Neural progenitor cell (in vitro differentiated cells): Measurements from ENCODE around the gene PLEKHG5. TPM values are rescaled to one million over a fixed set of nuclear protein-coding genes. Genes with fewer than 3 reads are reported as not detected.
"Not testable (repeated sequence)": the region's sequence is repeated elsewhere in the genome, so short reads cannot be mapped to it uniquely, and the experiment has no call there.

ENCODE experiments used
- DNase-seq: peaks from one replicate; pipeline ENCODE4 v3.0.0-alpha.2; 2016; ENCODE audit warnings: low spot score
- H2AFZ ChIP-seq: fragments of 200-600 bp; sonication (generic); replicated peaks from 2 replicates; pipeline ENCODE4 v1.6.1; 2016; ENCODE audit warnings: antibody characterized with exemption
- H3F3A ChIP-seq: fragments of 200-600 bp; sonication (generic); 2 replicates; pipeline ENCODE4 v1.6.1; 2016; ENCODE audit warnings: antibody characterized with exemption, low read depth
- H3K27ac ChIP-seq: fragments of 200-600 bp; sonication (generic); 2 replicates; pipeline ENCODE4 v1.5.1; 2016; ENCODE audit warnings: mild to moderate bottlenecking
- H3K27me3 ChIP-seq: fragments of 200-600 bp; sonication (generic); 2 replicates; pipeline ENCODE4 v1.6.1; 2016; ENCODE audit warnings: mild to moderate bottlenecking, moderate library complexity
- H3K36me3 ChIP-seq: fragments of 200-600 bp; sonication (generic); 2 replicates; pipeline ENCODE4 v1.5.1; 2016
- H3K4me1 ChIP-seq: fragments of 200-600 bp; sonication (generic); 2 replicates; pipeline ENCODE4 v1.6.1; 2016; ENCODE audit warnings: mixed run types
- H3K4me2 ChIP-seq: fragments of 200-600 bp; sonication (generic); 2 replicates; pipeline ENCODE4 v1.6.1; 2016
- H3K4me3 ChIP-seq: fragments of 200-600 bp; sonication (generic); 2 replicates; pipeline ENCODE4 v1.5.1; 2016
- H3K79me2 ChIP-seq: fragments of 200-600 bp; sonication (generic); 2 replicates; pipeline ENCODE4 v1.6.1; 2016; ENCODE audit warnings: low read depth
- H3K9ac ChIP-seq: fragments of 200-600 bp; sonication (generic); 2 replicates; pipeline ENCODE4 v1.6.1; 2016
- H3K9me3 ChIP-seq: fragments of 200-600 bp; sonication (generic); 2 replicates; pipeline ENCODE4 v1.5.1; 2016; ENCODE audit warnings: low read depth
- H4K20me1 ChIP-seq: fragments of 200-600 bp; sonication (generic); 2 replicates; pipeline ENCODE4 v1.6.1; 2016; ENCODE audit warnings: low read depth
- H3K27ac Mint-ChIP-seq: 3 replicates; pipeline ENCODE4 v1.8.0; 2021; ENCODE audit warnings: mixed read lengths
- H3K27me3 Mint-ChIP-seq: 2 replicates; pipeline ENCODE4 v1.8.0; 2022; ENCODE audit warnings: low read depth, mild to moderate bottlenecking, inconsistent platforms, moderate library complexity, mixed read lengths; ENCODE audit not compliant: insufficient read depth
- H3K36me3 Mint-ChIP-seq: 3 replicates; pipeline ENCODE4 v1.8.0; 2021; ENCODE audit warnings: mixed read lengths
- H3K4me1 Mint-ChIP-seq: 3 replicates; pipeline ENCODE4 v1.8.0; 2021; ENCODE audit warnings: mixed read lengths
- H3K4me3 Mint-ChIP-seq: 3 replicates; pipeline ENCODE4 v1.8.0; 2021; ENCODE audit warnings: mild to moderate bottlenecking, moderate library complexity, mixed read lengths
- H3K9me3 Mint-ChIP-seq: 3 replicates; pipeline ENCODE4 v1.8.0; 2020; ENCODE audit warnings: mixed read lengths
- CTCF ChIP-seq: fragments of 200-600 bp; sonication (generic); IDR thresholded peaks from 2 replicates; pipeline ENCODE4 v1.5.1; 2017; ENCODE audit warnings: antibody characterized with exemption, mild to moderate bottlenecking
- EZH2 ChIP-seq: fragments of 200-600 bp; sonication (generic); IDR thresholded peaks from 2 replicates; pipeline ENCODE4 v1.6.1; 2017; ENCODE audit warnings: antibody characterized with exemption, mild to moderate bottlenecking, moderate library complexity
- EZH2phosphoT487 ChIP-seq: fragments of 200-600 bp; sonication (generic); IDR thresholded peaks from 2 replicates; pipeline ENCODE4 v1.6.1; 2017; ENCODE audit warnings: antibody characterized with exemption
- total RNA-seq: library from RNA; depleted of rRNA; stranded (reverse); fragments of >200 nt; gene quantifications from 2 replicates; pipeline ENCODE4 v1.2.3, GENCODE V29; 2015; ENCODE audit warnings: low replicate concordance

The PLEKHG5 gene
- total RNA-seq, 1 donor from 2014 or later = 7.4 TPM

- Mint-ChIP-seq H3K36me3 (no peaks in the 10 kb centered on the region), H3K27me3 (peaks cover 7% of the 10 kb centered on the region), H3K9me3 (no peaks in the 10 kb centered on the region), H3K27ac (no peak overlapping the region), H3K4me3 (no peak overlapping the region), H3K4me1 (peaks cover 34% of the 10 kb centered on the region)
- TF ChIP-seq EZH2phosphoT487 = no peak
- H3K9ac ChIP-seq = no peak overlapping the region
- no peak overlapping the region for H3K4me2 ChIP-seq
- H3K4me1 ChIP-seq = peaks cover 25% of the 10 kb centered on the region
- H3F3A ChIP-seq = peaks cover 32% of the 10 kb centered on the region
- no peak overlapping the region for H3K4me3 ChIP-seq
- H2AFZ ChIP-seq = no peak overlapping the region
- no peak overlapping the region for H3K27ac ChIP-seq
- H3K79me2 ChIP-seq = no peaks in the 10 kb centered on the region
- no peaks in the 10 kb centered on the region for H3K9me3 ChIP-seq
- H3K27me3 ChIP-seq = peaks cover 52% of the 10 kb centered on the region
- H4K20me1 ChIP-seq = peaks cover 18% of the 10 kb centered on the region
- no peaks in the 10 kb centered on the region for H3K36me3 ChIP-seq
- DNase-seq = no peak
Observed at GRCh38 chr1:6495041-6495441, 3.6 kb upstream of the PLEKHG5 start.

GRCh38 chr1:6494627-6495026 is 3.2 kb upstream of the PLEKHG5 start:
- no peak for DNase-seq
- Histone ChIP-seq H3F3A (peaks cover 32% of the 10 kb centered on the region), H3K4me3 (no peak overlapping the region), H4K20me1 (peaks cover 18% of the 10 kb centered on the region), H2AFZ (no peak overlapping the region), H3K4me2 (no peak overlapping the region), H3K36me3 (no peaks in the 10 kb centered on the region), H3K79me2 (no peaks in the 10 kb centered on the region), H3K9ac (no peak overlapping the region), H3K9me3 (no peaks in the 10 kb centered on the region), H3K27me3 (peaks cover 52% of the 10 kb centered on the region), H3K27ac (no peak overlapping the region), H3K4me1 (peaks cover 25% of the 10 kb centered on the region)
- no peak overlapping the region for H3K27ac Mint-ChIP-seq
- H3K9me3 Mint-ChIP-seq = no peaks in the 10 kb centered on the region
- peaks cover 34% of the 10 kb centered on the region for H3K4me1 Mint-ChIP-seq
- H3K27me3 Mint-ChIP-seq = peaks cover 4% of the 10 kb centered on the region
- H3K36me3 Mint-ChIP-seq = no peaks in the 10 kb centered on the region
- no peak overlapping the region for H3K4me3 Mint-ChIP-seq
- TF ChIP-seq CTCF = no peak
- no peak for TF ChIP-seq EZH2phosphoT487
- no peak for TF ChIP-seq EZH2

GRCh38 chr1:6493834-6494223 is 2.4 kb upstream of the PLEKHG5 start:
- H3K4me2 ChIP-seq, H3K79me2 ChIP-seq, H3K36me3 Mint-ChIP-seq, H3K4me3 ChIP-seq, H2AFZ ChIP-seq, H3K9me3 Mint-ChIP-seq, H3K27ac ChIP-seq, H3K4me3 Mint-ChIP-seq, H3K9ac ChIP-seq, H3K27me3 Mint-ChIP-seq, H3K9me3 ChIP-seq, H3K36me3 ChIP-seq, H3K27ac Mint-ChIP-seq, DNase-seq: not testable (repeated sequence)
- Histone ChIP-seq H3K4me1 (peaks cover 24% of the 10 kb centered on the region), H3F3A (peaks cover 32% of the 10 kb centered on the region), H4K20me1 (peaks cover 18% of the 10 kb centered on the region), H3K27me3 (peaks cover 47% of the 10 kb centered on the region)
- peaks cover 27% of the 10 kb centered on the region for H3K4me1 Mint-ChIP-seq

GRCh38 chr1:6491966-6492365 is 499 bp upstream of the PLEKHG5 start:
- Histone ChIP-seq H3K4me3 (no peak overlapping the region), H3K79me2 (no peaks in the 10 kb centered on the region)
- H3K27me3 Mint-ChIP-seq = peaks cover 6% of the 10 kb centered on the region

More at GRCh38 chr1:6491966-6492365, 499 bp upstream of the PLEKHG5 start:
- no peak for DNase-seq
- H4K20me1 ChIP-seq = peaks cover 18% of the 10 kb centered on the region
- H3K9me3 ChIP-seq = no peaks in the 10 kb centered on the region
- no peak overlapping the region for H3K9ac ChIP-seq
- TF ChIP-seq CTCF (no peak), EZH2 (no peak), EZH2phosphoT487 (no peak)
- H3K4me1 ChIP-seq = peaks cover 10% of the 10 kb centered on the region
- H2AFZ ChIP-seq = no peak overlapping the region
- H3K27ac ChIP-seq = no peak overlapping the region
- H3K9me3 Mint-ChIP-seq = no peaks in the 10 kb centered on the region
- H3F3A ChIP-seq = peaks cover 24% of the 10 kb centered on the region
- peaks cover 30% of the 10 kb centered on the region for H3K27me3 ChIP-seq
- no peak overlapping the region for H3K27ac Mint-ChIP-seq
- peaks cover 18% of the 10 kb centered on the region for H3K4me1 Mint-ChIP-seq
- no peak overlapping the region for H3K4me2 ChIP-seq
- no peaks in the 10 kb centered on the region for H3K36me3 ChIP-seq
- peak overlapping the region; percentile 79 for H3K4me3 Mint-ChIP-seq
- no peaks in the 10 kb centered on the region for H3K36me3 Mint-ChIP-seq
